OCI-LY1 (cell line): ENCODE data around the gene ZNF862.

Source experiments
- H2AFZ ChIP-seq: fragments of 200-600 bp; sonication (generic), shearing (Covaris generic); 2 replicates; pipeline ENCODE4 v1.6.0; 2014; ENCODE audit warnings: antibody characterized with exemption, mild to moderate bottlenecking, low read length
- H3F3A ChIP-seq: fragments of 200-600 bp; sonication (generic), shearing (Covaris generic); 2 replicates; pipeline ENCODE4 v1.6.0; 2014; ENCODE audit warnings: mild to moderate bottlenecking, antibody characterized with exemption, low read length, moderate library complexity; ENCODE audit not compliant: insufficient read depth
- H3K27ac ChIP-seq: fragments of 200-600 bp; sonication (generic); 2 replicates; pipeline ENCODE4 v1.5.1; 2014; ENCODE audit warnings: low read length, mixed run types, mild to moderate bottlenecking, low read depth; ENCODE audit not compliant: poor library complexity, severe bottlenecking
- H3K27me3 ChIP-seq: fragments of 200-600 bp; sonication (generic); 2 replicates; pipeline ENCODE4 v1.6.0; 2014; ENCODE audit warnings: antibody characterized with exemption, mild to moderate bottlenecking, low read length, moderate library complexity; ENCODE audit not compliant: insufficient read depth
- H3K36me3 ChIP-seq: fragments of 200-600 bp; sonication (generic); 2 replicates; pipeline ENCODE4 v1.6.1; 2014; ENCODE audit warnings: mild to moderate bottlenecking, antibody characterized with exemption, low read length, moderate library complexity, mixed read lengths; ENCODE audit not compliant: insufficient read depth
- H3K4me1 ChIP-seq: fragments of 200-600 bp; sonication (generic); 2 replicates; pipeline ENCODE4 v1.5.1; 2014; ENCODE audit warnings: mild to moderate bottlenecking, low read length, moderate library complexity; ENCODE audit not compliant: insufficient read depth, severe bottlenecking
- H3K4me2 ChIP-seq: fragments of 200-600 bp; sonication (generic), shearing (Covaris generic); 2 replicates; pipeline ENCODE4 v1.6.1; 2014; ENCODE audit warnings: low read length
- H3K4me3 ChIP-seq: fragments of 200-600 bp; sonication (generic); 2 replicates; pipeline ENCODE4 v1.5.1; 2014; ENCODE audit warnings: low read length, low read depth, mild to moderate bottlenecking, mixed read lengths; ENCODE audit not compliant: poor library complexity, severe bottlenecking
- H3K79me2 ChIP-seq: fragments of 200-600 bp; shearing (Covaris generic); 2 replicates; pipeline ENCODE4 v1.6.1; 2016; ENCODE audit warnings: mixed run types, low read length, mixed read lengths; ENCODE audit not compliant: insufficient read depth
- H3K9ac ChIP-seq: fragments of 200-600 bp; sonication (generic), shearing (Covaris generic); 2 replicates; pipeline ENCODE4 v1.6.1; 2014; ENCODE audit warnings: mild to moderate bottlenecking, low read length, mixed read lengths
- H3K9me2 ChIP-seq: fragments of 200-600 bp; sonication (generic), shearing (Covaris generic); 2 replicates; pipeline ENCODE4 v1.6.1; 2014; ENCODE audit warnings: low read depth, mild to moderate bottlenecking, low read length, mixed read lengths
- H3K9me3 ChIP-seq: fragments of 200-600 bp; shearing (Covaris generic); 2 replicates; pipeline ENCODE4 v1.6.1; 2014; ENCODE audit warnings: low read length, mixed read lengths
- H4K20me1 ChIP-seq: fragments of 200-600 bp; sonication (generic), shearing (Covaris generic); 2 replicates; pipeline ENCODE4 v1.6.0; 2016; ENCODE audit warnings: mild to moderate bottlenecking, low read length; ENCODE audit not compliant: insufficient read depth
- CTCF ChIP-seq: fragments of 200-600 bp; sonication (generic), shearing (Covaris generic); IDR thresholded peaks from 2 replicates; pipeline ENCODE4 v1.5.1; 2017; ENCODE audit warnings: mild to moderate bottlenecking, antibody characterized with exemption, low read length, moderate library complexity, mixed read lengths
- EZH2 ChIP-seq: fragments of 200-600 bp; sonication (generic), shearing (Covaris generic); IDR thresholded peaks from 2 replicates; pipeline ENCODE4 v1.8.0; 2017; ENCODE audit warnings: borderline replicate concordance, mixed run types, mild to moderate bottlenecking, antibody characterized with exemption, low read length, moderate library complexity, mixed read lengths

Gene ZNF862

GRCh38 chr7:149824301-149824741 is 13.9 kb upstream of the ZNF862 start:
- Histone ChIP-seq H3K9ac (no peak overlapping the region), H3K79me2 (no peaks in the 10 kb centered on the region), H3K4me3 (no peak overlapping the region), H2AFZ (no peak overlapping the region), H4K20me1 (no peaks in the 10 kb centered on the region), H3K36me3 (no peaks in the 10 kb centered on the region), H3F3A (no peaks in the 10 kb centered on the region), H3K4me2 (no peak overlapping the region), H3K9me3 (no peaks in the 10 kb centered on the region), H3K4me1 (no peaks in the 10 kb centered on the region), H3K27me3 (peaks cover 12% of the 10 kb centered on the region), H3K9me2 (no peaks in the 10 kb centered on the region), H3K27ac (no peak overlapping the region)
- TF ChIP-seq CTCF, result no peak
- no peak for TF ChIP-seq EZH2

- Histone ChIP-seq H4K20me1 (no peaks in the 10 kb centered on the region), H3K9me2 (no peaks in the 10 kb centered on the region), H3F3A (no peaks in the 10 kb centered on the region), H3K79me2 (no peaks in the 10 kb centered on the region), H3K9ac (no peak overlapping the region), H3K4me1 (no peaks in the 10 kb centered on the region), H3K4me3 (no peak overlapping the region), H2AFZ (no peak overlapping the region), H3K4me2 (no peak overlapping the region), H3K27me3 (peaks cover 12% of the 10 kb centered on the region), H3K27ac (no peak overlapping the region), H3K36me3 (no peaks in the 10 kb centered on the region), H3K9me3 (no peaks in the 10 kb centered on the region)
- no peak for TF ChIP-seq CTCF
- TF ChIP-seq EZH2, result no peak
Observed at GRCh38 chr7:149824748-149825566, 13.2 kb upstream of the ZNF862 start.

GRCh38 chr7:149825567-149826343 is 12.4 kb upstream of the ZNF862 start:
- Histone ChIP-seq H3K27me3 (peaks cover 12% of the 10 kb centered on the region), H3K4me3 (no peak overlapping the region), H3F3A (no peaks in the 10 kb centered on the region), H4K20me1 (no peaks in the 10 kb centered on the region), H3K27ac (no peak overlapping the region), H3K4me1 (no peaks in the 10 kb centered on the region), H2AFZ (no peak overlapping the region), H3K79me2 (no peaks in the 10 kb centered on the region), H3K9me2 (no peaks in the 10 kb centered on the region), H3K9ac (no peak overlapping the region), H3K36me3 (no peaks in the 10 kb centered on the region), H3K9me3 (no peaks in the 10 kb centered on the region), H3K4me2 (no peak overlapping the region)
- no peak for TF ChIP-seq EZH2
- no peak for TF ChIP-seq CTCF
